ENCODE data around the gene RBM23.
"Not testable (repeated sequence)": the region's sequence is repeated elsewhere in the genome, so short reads cannot be mapped to it uniquely, and the experiment has no call there.

The RBM23 gene

GRCh38 chr14:22915886-22916521, 2.9 kb downstream of the RBM23 start:
- DNase-seq = no peak

GRCh38 chr14:22914836-22915235, 4.1 kb downstream of the RBM23 start:
- not testable (repeated sequence) for DNase-seq

- DNase-seq = no peak
Measured at GRCh38 chr14:22910916-22911315, 8.0 kb downstream of the RBM23 start.

GRCh38 chr14:22908601-22909000, 10.3 kb downstream of the RBM23 start:
- no peak for DNase-seq

GRCh38 chr14:22907429-22907828, 11.5 kb downstream of the RBM23 start:
- no peak for DNase-seq

GRCh38 chr14:22906073-22906472, 12.9 kb downstream of the RBM23 start:
- no peak for DNase-seq

- no peak for DNase-seq
Measured at GRCh38 chr14:22905627-22906026, 13.3 kb downstream of the RBM23 start.

- no peak for DNase-seq
Measured at GRCh38 chr14:22903742-22904087, 15.2 kb downstream of the RBM23 start.

- no peak for DNase-seq
Measured at GRCh38 chr14:22901799-22902198, 17.1 kb downstream of the RBM23 start.

GRCh38 chr14:22900081-22900799, 18.7 kb downstream of the RBM23 start:
- DNase-seq = peak; percentile 27

- no peak for DNase-seq
Measured at GRCh38 chr14:22898302-22899090, 20.5 kb downstream of the RBM23 start.

GRCh38 chr14:22897357-22897756, 21.6 kb downstream of the RBM23 start:
- DNase-seq = no peak

- DNase-seq = no peak
Measured at GRCh38 chr14:22896760-22897159, 22.2 kb downstream of the RBM23 start.

GRCh38 chr14:22896356-22896755, 22.6 kb downstream of the RBM23 start:
- no peak for DNase-seq

GRCh38 chr14:22895402-22895801, 23.5 kb downstream of the RBM23 start:
- no peak for DNase-seq

GRCh38 chr14:22893706-22894105, 25.2 kb downstream of the RBM23 start:
- DNase-seq = no peak

GRCh38 chr14:22892488-22892887, 26.5 kb downstream of the RBM23 start:
- DNase-seq = no peak

GRCh38 chr14:22890416-22890815, 28.5 kb downstream of the RBM23 start:
- DNase-seq = no peak

GRCh38 chr14:22888662-22889061, 30.3 kb downstream of the RBM23 start:
- no peak for DNase-seq

GRCh38 chr14:22887990-22888378, 31.0 kb downstream of the RBM23 start:
- DNase-seq = peak; percentile 6

- no peak for DNase-seq
Measured at GRCh38 chr14:22887260-22887989, 31.5 kb downstream of the RBM23 start.

- peak; percentile 45 for DNase-seq
Measured at GRCh38 chr14:22886500-22887259, 32.3 kb downstream of the RBM23 start.

Measured in effector CD8-positive, alpha-beta T cell (primary cell).